ENCODE measurements around the gene LRRC55.

GRCh38 chr11:57174656-57175055 lies 7.1 kb upstream of the LRRC55 start:
- TF ChIP-seq POLR2A (IDR thresholded peaks at IDR 0.05; ENCODE audit: low read length) (no peak), GATA1 (IDR thresholded peaks at IDR 0.05; ENCODE audit: low read depth, low read length) (no peak)

Measured in erythroblast (primary cell).